Hematopoietic multipotent progenitor cell treated with erythropoietin and hydrocortisone succinate and interleukin-3 and kit ligand, for 4 days (in vitro differentiated cells): ENCODE results near the gene SLC16A12.
"Not testable (repeated sequence)": the region's sequence is repeated elsewhere in the genome, so short reads cannot be mapped to it uniquely, and the experiment has no call there.

Experiments
- DNase-seq: peaks from one replicate; pipeline ENCODE4 v3.0.0-alpha.2; 2015

SLC16A12 gene

GRCh38 chr10:89468191-89468965 lies 67.0 kb downstream of the SLC16A12 start:
- DNase-seq: no peak

GRCh38 chr10:89466599-89467035 lies 68.8 kb downstream of the SLC16A12 start:
- peak; percentile 68 for DNase-seq

GRCh38 chr10:89465196-89465595 lies 70.2 kb downstream of the SLC16A12 start:
- DNase-seq: no peak

- no peak for DNase-seq
Observed at GRCh38 chr10:89463846-89464537, 71.4 kb downstream of the SLC16A12 start.

GRCh38 chr10:89458784-89459183 lies 76.6 kb downstream of the SLC16A12 start:
- DNase-seq: no peak

GRCh38 chr10:89458291-89458690 lies 77.1 kb downstream of the SLC16A12 start:
- no peak for DNase-seq

GRCh38 chr10:89454561-89455347 lies 80.6 kb downstream of the SLC16A12 start:
- no peak for DNase-seq

- DNase-seq: no peak
Observed at GRCh38 chr10:89452193-89452592, 83.2 kb downstream of the SLC16A12 start.

GRCh38 chr10:89450901-89451300 lies 84.5 kb downstream of the SLC16A12 start:
- DNase-seq: no peak

- not testable (repeated sequence) for DNase-seq
Observed at GRCh38 chr10:89444819-89445218, 90.6 kb downstream of the SLC16A12 start.

GRCh38 chr10:89442289-89442688 lies 93.1 kb downstream of the SLC16A12 start:
- no peak for DNase-seq

GRCh38 chr10:89440226-89441009 lies 95.0 kb downstream of the SLC16A12 start:
- DNase-seq: peak; percentile 36

GRCh38 chr10:89438525-89438924 lies 96.9 kb downstream of the SLC16A12 start:
- DNase-seq: no peak

- DNase-seq: no peak
Observed at GRCh38 chr10:89431977-89432376, 103.4 kb downstream of the SLC16A12 start.

- DNase-seq: no peak
Observed at GRCh38 chr10:89428877-89429276, 106.5 kb downstream of the SLC16A12 start.

GRCh38 chr10:89427629-89428028 lies 107.8 kb downstream of the SLC16A12 start:
- no peak for DNase-seq

GRCh38 chr10:89426230-89426868 lies 109.0 kb downstream of the SLC16A12 start:
- peak; percentile 74 for DNase-seq

- DNase-seq: no peak
Observed at GRCh38 chr10:89425000-89425399, 110.4 kb downstream of the SLC16A12 start.

- no peak for DNase-seq
Observed at GRCh38 chr10:89421018-89421476, 114.3 kb downstream of the SLC16A12 start.

GRCh38 chr10:89419548-89419947 lies 115.8 kb downstream of the SLC16A12 start:
- DNase-seq: peak; percentile 66

GRCh38 chr10:89416465-89416864 lies 118.9 kb downstream of the SLC16A12 start:
- DNase-seq: no peak
